ENCODE measurements around the gene GDAP1L1. TPM values are rescaled to one million over a fixed set of nuclear protein-coding genes. Genes with fewer than 3 reads are reported as not detected.

GDAP1L1 gene
- total RNA-seq, 1 donor from 2014 or later: not detected

- no peaks in the 10 kb centered on the region for H3K9me3 ChIP-seq
- H3K36me3 ChIP-seq: peaks cover 0 to 9% of the 10 kb centered on the region in 2 donors
- intact Hi-C loops (cut with DNase I): no loop called here
- no peak for DNase-seq (ENCODE audit: extremely low spot score in 2 of 2)
- peak overlapping the region; percentile 78 for H3K27ac ChIP-seq
- TF ChIP-seq POLR2AphosphoS5 (IDR thresholded peaks at IDR 0.05; ENCODE audit: insufficient read depth in 1 of 2, low read depth in 1 of 2): no peak
- no peak for TF ChIP-seq POLR2A (IDR thresholded peaks at IDR 0.05)
- TF ChIP-seq CTCF (IDR thresholded peaks at IDR 0.05): no peak
- no peaks in the 10 kb centered on the region for H3K27me3 ChIP-seq
- H3K4me3 ChIP-seq: peak overlapping the region; percentile 95 to 99
- H3K4me1 ChIP-seq: peaks cover 23% of the 10 kb centered on the region
Observed at GRCh38 chr20:44309763-44310663, 62.9 kb downstream of the GDAP1L1 start.

- Histone ChIP-seq H3K9me3 (no peaks in the 10 kb centered on the region), H3K4me1 (peaks cover 23% of the 10 kb centered on the region), H3K36me3 (peaks cover 0 to 9% of the 10 kb centered on the region in 2 donors), H3K27me3 (no peaks in the 10 kb centered on the region), H3K27ac (peak within 1 kb of the TSS; percentile 78), H3K4me3 (peak within 1 kb of the TSS; percentile 95 to 99)
- DNase-seq (ENCODE audit: extremely low spot score in 2 of 2): peak in 1 of 2 donors; percentile 96
- intact Hi-C loops (cut with DNase I): no loop called here
- TF ChIP-seq POLR2AphosphoS5 (IDR thresholded peaks at IDR 0.05; ENCODE audit: insufficient read depth in 1 of 2, low read depth in 1 of 2) (peak; percentile 86 to 94), POLR2A (IDR thresholded peaks at IDR 0.05) (no peak), CTCF (IDR thresholded peaks at IDR 0.05) (peak; percentile 85 to 97 (median 96))
Observed at GRCh38 chr20:44310664-44311639, 63.8 kb downstream of the GDAP1L1 start, which contains the start of gene FITM2. TSS of gene FITM2 (minus strand) at chr20:44311202. CDS start at chr20:44311148, 54 bp downstream.

DNA sequence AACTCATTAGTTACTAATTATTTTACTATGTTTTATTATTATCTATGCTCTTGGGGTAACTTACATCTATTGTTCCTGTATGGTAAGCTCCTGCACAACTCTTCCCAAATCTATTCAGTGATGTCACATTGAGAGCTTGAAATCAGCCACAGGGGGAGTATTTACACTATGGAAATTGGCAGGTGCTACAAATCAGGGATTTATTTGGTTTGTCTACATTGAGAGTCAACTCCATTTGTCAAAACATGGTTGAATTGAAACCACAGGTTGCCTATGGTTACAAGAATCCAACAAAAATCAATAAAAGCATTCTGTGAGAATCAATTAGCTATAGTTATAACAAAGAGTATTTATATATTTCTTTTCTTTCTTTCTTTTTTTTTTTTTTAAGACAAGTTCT is 67.8 kb downstream of the GDAP1L1 start:
- H3K9me3 ChIP-seq: no peaks in the 10 kb centered on the region
- H3K36me3 ChIP-seq: no peaks in the 10 kb centered on the region
- no peak overlapping the region for H3K27ac ChIP-seq
- no peak overlapping the region for H3K4me3 ChIP-seq
- TF ChIP-seq POLR2A (IDR thresholded peaks at IDR 0.05) (no peak), CTCF (IDR thresholded peaks at IDR 0.05) (no peak), POLR2AphosphoS5 (IDR thresholded peaks at IDR 0.05; ENCODE audit: insufficient read depth in 1 of 2, low read depth in 1 of 2) (no peak)
- intact Hi-C loops (cut with DNase I): loop anchor here (5.0 kb wide), 1 partner anchor 98 kb away; no protein-coding TSS in a partner anchor
- no peaks in the 10 kb centered on the region for H3K27me3 ChIP-seq
- DNase-seq (ENCODE audit: extremely low spot score in 2 of 2): no peak
- peaks cover 10% of the 10 kb centered on the region for H3K4me1 ChIP-seq

DNA sequence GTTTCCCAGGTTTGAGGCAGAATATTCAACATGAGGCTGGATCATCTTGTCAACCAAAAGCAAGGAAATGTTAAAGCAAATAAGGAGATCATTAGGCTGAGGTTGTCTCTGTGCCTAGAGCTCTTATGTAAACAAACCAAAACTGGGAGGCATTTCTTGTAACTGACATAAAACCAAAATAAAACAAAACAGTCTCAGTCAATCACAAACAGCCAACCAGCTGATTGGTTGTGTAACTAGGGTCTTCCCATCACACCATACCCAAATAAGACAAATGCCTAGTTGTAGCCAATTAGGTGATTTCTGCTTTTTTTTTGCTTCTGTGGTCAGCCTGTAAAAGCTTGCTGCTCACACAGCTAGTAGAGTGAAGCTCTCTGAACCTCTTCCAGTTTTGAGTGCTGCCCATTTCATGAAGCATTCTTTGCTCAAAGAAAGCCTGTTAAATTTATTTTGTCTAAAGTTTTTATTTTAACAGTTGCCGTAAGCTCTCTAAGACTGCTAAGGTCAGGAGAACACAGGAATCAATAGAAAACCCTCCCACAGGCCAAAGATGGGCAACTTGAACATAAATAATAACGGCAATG is 72.8 kb downstream of the GDAP1L1 start:
- intact Hi-C loops (cut with DNase I): loop anchor here (5.0 kb wide), 1 partner anchor 103 kb away; no protein-coding TSS in a partner anchor
- no peaks in the 10 kb centered on the region for H3K27me3 ChIP-seq
- no peak for TF ChIP-seq POLR2A (IDR thresholded peaks at IDR 0.05)
- TF ChIP-seq POLR2AphosphoS5 (IDR thresholded peaks at IDR 0.05; ENCODE audit: insufficient read depth in 1 of 2, low read depth in 1 of 2): no peak
- no peak for TF ChIP-seq CTCF (IDR thresholded peaks at IDR 0.05)
- H3K9me3 ChIP-seq: no peaks in the 10 kb centered on the region
- DNase-seq (ENCODE audit: extremely low spot score in 2 of 2): no peak
- H3K36me3 ChIP-seq: no peaks in the 10 kb centered on the region
- no peaks in the 10 kb centered on the region for H3K4me1 ChIP-seq
- no peak overlapping the region for H3K27ac ChIP-seq
- H3K4me3 ChIP-seq: no peak overlapping the region

All from vagina (tissue), 2 donors.